Stimulated activated CD8-positive, alpha-beta memory T cell treated with anti-CD3 and anti-CD28 coated beads, Interleukin-7, amount 100 ng/mL, for 4 hours (primary cell): ENCODE measurements around the gene PRKCE.

Experiments used
- DNase-seq, 2 donors: peaks; one replicate each; pipeline ENCODE4 v3.0.0-alpha.2; 2020; ENCODE audit warnings: low read depth in 2 of 2

The PRKCE gene

GRCh38 chr2:46145840-46146239 lies 494.4 kb downstream of the PRKCE start:
- DNase-seq: no peak

- DNase-seq: no peak
Measured at GRCh38 chr2:46146866-46147502, 495.5 kb downstream of the PRKCE start.

- DNase-seq: no peak
Measured at GRCh38 chr2:46147626-46148368, 496.3 kb downstream of the PRKCE start.

DNA sequence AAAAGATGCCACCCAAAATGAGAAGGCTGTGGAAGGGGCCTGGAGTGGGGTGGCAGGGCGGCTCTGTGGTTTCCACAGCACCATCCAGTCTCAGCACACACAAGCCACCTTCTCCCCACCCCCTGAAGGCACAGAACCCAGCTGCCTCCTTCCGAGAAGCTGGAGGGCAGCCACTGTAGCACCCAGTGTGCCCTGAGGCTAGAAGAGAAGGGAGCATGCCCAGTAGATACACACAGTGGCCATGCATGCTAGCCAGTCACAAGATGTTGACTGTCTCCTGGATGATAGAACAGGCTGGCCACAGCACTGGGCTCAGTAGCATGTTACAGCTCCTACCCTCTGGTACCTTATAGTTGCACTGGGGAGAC lies 496.9 kb downstream of the PRKCE start:
- no peak for DNase-seq

DNA sequence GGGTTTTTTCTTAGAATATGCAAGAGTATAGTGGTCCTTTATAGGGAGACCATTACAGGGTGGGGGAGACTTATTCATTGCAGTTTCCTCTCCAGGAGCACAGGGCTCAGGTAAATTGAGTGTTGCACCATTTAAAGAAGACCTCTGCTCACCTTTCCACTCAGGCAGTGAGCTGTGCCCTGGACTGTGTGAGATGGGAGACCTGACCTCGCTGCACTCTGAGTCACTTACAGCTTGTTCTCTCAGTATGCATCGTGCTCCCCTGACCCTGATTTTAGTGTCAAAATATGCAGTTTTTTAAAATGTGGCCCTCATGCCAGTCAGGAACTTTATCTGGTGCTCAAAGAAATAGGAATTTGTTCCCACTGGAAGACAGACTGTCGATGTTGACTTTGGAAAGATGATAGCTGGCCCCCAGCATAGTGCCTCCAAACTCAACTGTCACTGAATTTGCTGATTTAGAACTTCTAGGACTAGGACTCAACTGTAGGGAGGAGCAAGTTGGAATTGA lies 499.0 kb downstream of the PRKCE start:
- no peak for DNase-seq

DNA sequence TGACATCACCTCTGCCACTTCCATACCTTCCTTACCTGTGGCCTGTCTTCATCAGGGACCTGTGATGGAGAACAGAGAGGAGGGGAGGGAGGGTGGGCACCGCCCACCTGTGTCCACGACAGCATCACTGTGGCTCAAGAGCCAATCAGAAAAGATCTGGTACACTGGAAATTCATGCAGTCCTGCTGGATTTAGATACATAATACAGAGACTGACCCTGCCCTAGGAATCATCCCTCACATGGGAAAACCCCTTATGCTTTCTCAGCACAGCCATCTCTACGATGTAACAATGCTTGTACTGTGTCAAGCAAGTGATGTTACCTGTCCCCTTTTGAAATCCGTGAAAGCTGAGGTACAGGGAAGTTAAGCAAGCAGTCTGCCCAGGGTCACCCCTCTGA lies 500.1 kb downstream of the PRKCE start:
- DNase-seq: no peak

- DNase-seq: no peak
Measured at GRCh38 chr2:46153996-46154753, 502.7 kb downstream of the PRKCE start.

- no peak for DNase-seq
Measured at GRCh38 chr2:46157072-46157965, 505.8 kb downstream of the PRKCE start.

DNA sequence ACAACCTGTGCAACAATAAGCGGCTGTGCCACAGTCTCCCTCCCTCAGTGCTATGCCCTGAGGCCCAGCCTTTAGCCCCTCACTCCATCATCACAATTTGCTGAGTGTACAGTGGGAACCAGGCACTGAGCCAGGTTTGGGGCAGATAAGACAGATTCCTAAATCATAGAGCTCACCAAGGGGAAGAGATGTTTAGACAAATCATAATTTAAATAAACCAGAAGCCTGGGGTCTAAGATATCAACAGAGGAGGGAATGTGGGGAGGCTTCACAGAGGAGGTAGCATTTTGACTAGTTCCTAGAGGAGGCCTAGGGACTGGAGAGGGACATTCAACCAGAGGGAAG lies 506.5 kb downstream of the PRKCE start:
- no peak for DNase-seq

GRCh38 chr2:46158661-46159060 lies 507.2 kb downstream of the PRKCE start:
- no peak for DNase-seq

DNA sequence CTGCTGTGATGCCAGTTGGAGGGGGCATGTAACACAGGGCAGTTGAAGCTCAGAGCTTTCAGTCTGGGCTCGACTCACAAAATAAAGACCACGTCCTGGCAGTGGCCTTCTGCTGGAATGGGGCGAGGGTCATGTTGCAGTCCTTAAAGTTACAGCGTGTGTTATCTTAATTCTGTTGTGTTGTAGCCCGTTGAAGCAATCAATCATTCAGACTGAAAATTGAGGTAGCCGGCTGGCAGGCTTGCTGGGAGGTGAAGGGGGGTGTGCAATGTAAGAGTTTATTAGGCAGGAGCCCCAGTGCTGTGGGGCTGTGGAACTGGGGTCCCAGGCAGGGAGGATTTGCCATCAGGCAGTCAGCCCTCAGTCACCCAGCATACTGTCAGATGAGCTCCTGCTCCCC lies 508.9 kb downstream of the PRKCE start:
- DNase-seq: no peak

DNA sequence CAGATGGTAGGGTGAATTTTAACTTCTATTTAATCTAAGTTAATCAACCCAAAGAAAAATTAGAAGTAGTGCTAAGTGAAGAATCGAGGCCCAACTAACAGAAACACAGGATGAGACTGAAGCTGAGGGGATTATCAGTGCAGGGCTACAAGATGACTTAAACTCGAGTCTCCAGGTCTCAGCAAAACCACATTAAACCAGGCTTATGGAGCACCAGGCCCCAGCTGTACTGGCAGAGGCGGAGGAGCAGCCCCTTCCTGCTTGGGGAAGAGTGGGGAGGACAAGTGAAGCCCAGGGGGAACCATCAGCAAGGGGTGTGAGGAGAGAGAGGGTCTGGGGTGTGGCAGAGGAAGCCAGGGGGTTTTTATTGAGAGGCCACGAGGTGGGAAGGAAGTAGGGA lies 509.8 kb downstream of the PRKCE start:
- no peak for DNase-seq

DNA sequence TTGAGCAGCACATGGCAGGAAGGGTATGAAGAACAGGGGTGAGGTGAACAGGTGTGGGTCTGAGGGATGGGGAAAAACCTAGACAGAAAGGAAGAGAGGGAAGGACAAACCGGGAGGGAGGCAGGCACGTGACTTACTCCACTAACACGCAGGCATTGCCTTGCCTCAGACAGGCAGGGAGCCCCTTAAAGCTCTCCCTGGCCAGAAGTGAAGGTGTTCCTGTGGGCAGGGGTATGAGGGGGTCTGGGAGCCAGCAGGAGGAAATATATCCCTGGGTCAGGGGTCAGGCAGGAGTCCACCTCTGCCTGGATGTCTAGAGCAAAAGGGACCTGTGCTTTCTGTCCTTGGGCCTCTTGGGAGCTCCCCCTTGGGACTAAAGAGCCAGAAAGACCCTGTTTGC lies 510.4 kb downstream of the PRKCE start:
- no peak for DNase-seq

GRCh38 chr2:46162329-46163097 lies 511.0 kb downstream of the PRKCE start:
- no peak for DNase-seq

DNA sequence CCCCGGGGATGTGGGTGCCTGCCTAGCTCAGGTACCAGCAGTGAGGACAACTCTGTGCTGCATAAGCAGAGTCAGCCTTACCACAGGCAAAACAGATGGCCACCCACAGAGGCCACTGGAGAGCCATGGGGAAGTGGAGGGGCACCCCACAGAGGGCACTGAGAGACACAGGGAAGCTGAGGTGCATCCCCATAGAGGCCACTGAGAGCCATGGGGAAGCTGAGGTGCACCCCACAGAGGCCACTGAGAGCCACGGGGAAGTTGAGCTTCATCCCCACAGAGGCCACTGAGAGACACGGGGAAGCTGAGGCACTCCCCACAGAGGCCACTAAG lies 511.6 kb downstream of the PRKCE start:
- no peak for DNase-seq

DNA sequence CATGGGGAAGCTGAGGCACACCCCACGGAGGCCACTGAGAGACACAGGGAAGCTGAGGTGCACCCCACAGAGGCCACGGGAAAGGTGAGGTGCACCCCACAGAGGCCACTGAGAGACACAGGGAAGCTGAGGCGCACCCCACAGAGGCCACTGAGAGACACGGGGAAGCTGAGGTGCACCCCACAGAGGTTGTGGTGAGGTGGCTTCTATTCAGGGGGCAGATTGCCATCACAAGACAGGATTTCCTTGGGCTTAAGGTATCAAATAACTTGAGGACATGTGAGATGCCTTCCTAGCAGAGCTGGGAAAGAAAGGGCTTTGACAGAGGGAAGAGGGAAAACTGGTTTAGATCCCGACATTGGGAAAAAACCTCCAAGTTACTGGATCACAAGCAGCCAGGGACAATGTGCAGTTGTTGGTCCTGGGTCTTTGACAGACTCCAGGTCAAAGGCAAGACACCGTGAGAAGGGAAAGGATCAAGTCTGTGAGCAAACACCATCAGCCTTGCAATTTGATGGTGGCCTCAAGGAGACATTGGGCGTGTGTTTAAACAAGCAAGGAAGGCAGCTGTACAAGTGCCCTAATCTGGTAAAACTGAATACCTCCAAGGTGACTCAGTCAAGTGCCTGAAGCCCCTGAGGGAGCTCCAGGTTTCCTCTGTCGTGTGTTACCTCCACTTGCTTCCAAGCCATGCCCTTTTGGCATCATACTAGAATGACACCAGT lies 512.5 kb downstream of the PRKCE start:
- no peak for DNase-seq

GRCh38 chr2:46164529-46165301 lies 513.2 kb downstream of the PRKCE start:
- DNase-seq: no peak

- DNase-seq: no peak
Measured at GRCh38 chr2:46165916-46166315, 514.4 kb downstream of the PRKCE start.

- no peak for DNase-seq
Measured at GRCh38 chr2:46167406-46167805, 515.9 kb downstream of the PRKCE start.

- no peak for DNase-seq
Measured at GRCh38 chr2:46167924-46168323, 516.4 kb downstream of the PRKCE start.
